ENCODE results near the gene HLA-DQB1. TPM values are rescaled to one million over a fixed set of nuclear protein-coding genes. Genes with fewer than 3 reads are reported as not detected.

HLA-DQB1 gene
- total and polyA plus RNA-seq, 2 of the 8 experiments (the other 6 are each of a cell fraction or from before 2014, with no cell fraction given) = 1.2 to 5.2 TPM

- TF ChIP-seq E2F6 (IDR thresholded peaks at IDR 0.05) = no peak
- TF ChIP-seq SAP30 (IDR thresholded peaks at IDR 0.05; ENCODE audit: insufficient read depth, insufficient replicate concordance, low read length) = no peak
- no peak for TF ChIP-seq ASH2L (IDR thresholded peaks at IDR 0.05; ENCODE audit: low read length)
- no peak for TF ChIP-seq KDM5A (IDR thresholded peaks at IDR 0.05; ENCODE audit: low read length)
- no peak for TF ChIP-seq FOSL1 (IDR thresholded peaks at IDR 0.05; ENCODE audit: insufficient read depth, low read depth, low read length)
- TF ChIP-seq MAFK (IDR thresholded peaks at IDR 0.05; ENCODE audit: low read depth, low read length) = no peak
These were observed 51.9 kb downstream of the HLA-DQB1 start (continued) for GRCh38 chr6:32614366-32615081.

Data from H1 (cell line).